Adrenal gland (tissue), 12 donors: ENCODE measurements around the gene TCF19. TPM values are rescaled to one million over a fixed set of nuclear protein-coding genes. Genes with fewer than 3 reads are reported as not detected.
"Not testable (repeated sequence)": the region's sequence is repeated elsewhere in the genome, so short reads cannot be mapped to it uniquely, and the experiment has no call there.

ENCODE experiments used
- DNase-seq, 7 donors: peaks; one replicate each; pipeline ENCODE4 v3.0.0-alpha.2; 2019 to 2020
- H3K27ac ChIP-seq, 5 donors: fragments of 200-600 bp; sonication (generic) in 4 of 5; 1 replicate in 3 of 5; 2 replicates in 2 of 5; pipeline versions ENCODE4 v1.5.1 to v1.8.0; 2016 to 2020; ENCODE audit warnings: mild to moderate bottlenecking in 1 of 5
- H3K27me3 ChIP-seq: fragments of 200-600 bp; 2 replicates; pipeline ENCODE4 v1.8.0; 2021
- H3K36me3 ChIP-seq, 2 donors: fragments of 200-600 bp; replicated peaks in 1 of 2; 1 replicate in 1 of 2; 2 replicates in 1 of 2; pipeline versions ENCODE4 v1.5.1 to v1.8.0; 2018 to 2022
- H3K4me1 ChIP-seq, 2 donors: fragments of 200-600 bp; replicated peaks in 1 of 2; 1 replicate in 1 of 2; 2 replicates in 1 of 2; pipeline versions ENCODE4 v1.5.1 to v1.8.0; 2018 to 2021
- H3K4me3 ChIP-seq, 4 donors: fragments of 200-600 bp; sonication (generic) in 3 of 4; one replicate each; pipeline ENCODE4 v1.5.1; 2016 to 2018
- H3K9me3 ChIP-seq, 3 donors: fragments of 200-600 bp; sonication (generic) in 1 of 3; replicated peaks in 1 of 3; 1 replicate in 2 of 3; 2 replicates in 1 of 3; pipeline versions ENCODE4 v1.5.1 to v1.8.0; 2016 to 2021
- CTCF ChIP-seq, 6 experiments: fragments of 450-650 bp in 4 of 6; fragments of 200-600 bp in 2 of 6; sonication (generic) in 1 of 6; IDR thresholded peaks; 1 replicate in 5 of 6; 2 replicates in 1 of 6; pipeline versions ENCODE4 v1.5.1 to v1.8.0; 2016 to 2021; ENCODE audit warnings: antibody characterized with exemption in 6 of 6, mild to moderate bottlenecking in 2 of 6, moderate library complexity in 1 of 6
- POLR2A ChIP-seq, 2 donors: fragments of 450-650 bp; IDR thresholded peaks; one replicate each; pipeline ENCODE4 v1.6.1; 2017; ENCODE audit warnings: antibody characterized with exemption in 2 of 2, mild to moderate bottlenecking in 2 of 2, moderate library complexity in 1 of 2
- WGBS, 4 donors: extraction: QIAGEN DNeasy Blood & Tissue Kit in 2 of 4; methylation state at CpG; one replicate each; pipeline versions ENCODE4 v1.1.5 to v1.1.7; 2013 to 2017; 5-methylcytosine and 5-hydroxymethylcytosine counted together
- intact Hi-C, 2 donors: fragments of 100-400 bp; cut with DNase I; formaldehyde crosslinking; loops; one replicate each; pipeline versions ENCODE4 v1.14.1 to v1.15.0; 2022 to 2023
- polyA plus RNA-seq, 3 donors: library from polyadenylated mRNA; stranded (reverse); fragments of 200-250 nt in 2 of 3; fragments of 350-450 nt in 1 of 3; fragmentation: Illumina TruSeq in 1 of 3; extraction: RNeasy Lipid Tissue Mini Kit (QIAGEN cat#74804) in 1 of 3; gene quantifications; one replicate each; pipeline ENCODE4 v1.2.3, GENCODE V29; 2013 to 2014
- total RNA-seq, 9 donors: library from RNA; depleted of rRNA in 4 of 9; stranded (reverse); fragments of >200 nt in 4 of 9; fragments of 120-200 nt in 1 of 9; fragmentation: NEBNext Ultra II Directional in 1 of 9; extraction: Animal tissue kit (Norgen Biotek cat#: 25700) in 1 of 9; gene quantifications; one replicate each; pipeline versions ENCODE4 v1.1.0 to v1.2.4, GENCODE V29; 2013 to 2023
- donor health status: healthy with polysubstance abuse.
- donor health status: Bipolar disorder and iron deficiency.
- donor health status: DM: yes; HTN: yes; CAD: no.
- donor health status: DM: no; HTN: no; CAD: no.
- donor health status: DM: no; HTN: no; CAD: no.
- donor health status: DM: yes; HTN: yes; CAD: no.

The TCF19 gene
- total and polyA plus RNA-seq, 12 donors: 1.8 to 8.4 (median 2.1) TPM

GRCh38 chr6:31169123-31169857 lies 10.9 kb downstream of the TCF19 start:
- H3K36me3 ChIP-seq: no peaks in the 10 kb centered on the region
- 85 to 90% (median 87%) methylated on average over 10 of the region's 10 CpGs for WGBS, 4 donors
- TF ChIP-seq CTCF (IDR thresholded peaks at IDR 0.05): no peak
- TF ChIP-seq POLR2A (IDR thresholded peaks at IDR 0.05): no peak
- intact Hi-C loops: no loop called here
- H3K4me1 ChIP-seq: no peaks in the 10 kb centered on the region
- DNase-seq: no peak
- no peaks in the 10 kb centered on the region for H3K27me3 ChIP-seq
- no peak overlapping the region for H3K27ac ChIP-seq
- no peaks in the 10 kb centered on the region for H3K9me3 ChIP-seq
- no peak overlapping the region for H3K4me3 ChIP-seq

GRCh38 chr6:31169858-31170599 lies 11.6 kb downstream of the TCF19 start:
- not testable (repeated sequence) for H3K27ac ChIP-seq, DNase-seq, H3K36me3 ChIP-seq, H3K4me1 ChIP-seq, H3K27me3 ChIP-seq, H3K9me3 ChIP-seq, H3K4me3 ChIP-seq
- WGBS, 4 donors: 67 to 100% (median 76%) methylated on average over 1 to 23 of the region's 23 CpGs
- intact Hi-C loops: loop anchor here in 1 of 2 donors (10.0 kb wide), 1 partner anchor 1035 kb away; no protein-coding TSS in a partner anchor

- no peaks in the 10 kb centered on the region for H3K27me3 ChIP-seq
- 60 to 86% (median 68%) methylated on average over 3 to 9 of the region's 9 CpGs for WGBS, 4 donors
- H3K4me3 ChIP-seq: no peak within 1 kb of the TSS
- no peaks in the 10 kb centered on the region for H3K36me3 ChIP-seq
- no peaks in the 10 kb centered on the region for H3K4me1 ChIP-seq
- H3K9me3 ChIP-seq: no peaks in the 10 kb centered on the region
- intact Hi-C loops: loop anchor here in 1 of 2 donors (10.0 kb wide), 1 partner anchor 1034 kb away; no protein-coding TSS in a partner anchor
- DNase-seq: no peak
- H3K27ac ChIP-seq: no peak within 1 kb of the TSS
- TF ChIP-seq POLR2A (IDR thresholded peaks at IDR 0.05): no peak
- no peak for TF ChIP-seq CTCF (IDR thresholded peaks at IDR 0.05)
Observed at GRCh38 chr6:31170600-31170881, 12.2 kb downstream of the TCF19 start, which contains the start of gene POU5F1. Gene POU5F1, minus strand, starts transcription at chr6:31170682. Its CDS starts 62 bp downstream, at chr6:31170620.

GRCh38 chr6:31170987-31171671 lies 12.7 kb downstream of the TCF19 start:
- intact Hi-C loops: loop anchor here in 1 of 2 donors (10.0 kb wide), 1 partner anchor 1034 kb away; no protein-coding TSS in a partner anchor
- 88 to 92% (median 91%) methylated on average over 9 to 10 of the region's 10 CpGs for WGBS, 4 donors

More at GRCh38 chr6:31170987-31171671, 12.7 kb downstream of the TCF19 start:
- H3K4me3 ChIP-seq: no peak overlapping the region
- no peak for DNase-seq
- no peaks in the 10 kb centered on the region for H3K27me3 ChIP-seq
- no peaks in the 10 kb centered on the region for H3K36me3 ChIP-seq
- H3K27ac ChIP-seq: no peak overlapping the region
- no peaks in the 10 kb centered on the region for H3K4me1 ChIP-seq
- H3K9me3 ChIP-seq: no peaks in the 10 kb centered on the region
- TF ChIP-seq CTCF (IDR thresholded peaks at IDR 0.05) (no peak), POLR2A (IDR thresholded peaks at IDR 0.05) (no peak)
